Endothelial cell of umbilical vein (primary cell): ENCODE data around the gene DDRGK1. TPM values are rescaled to one million over a fixed set of nuclear protein-coding genes. Genes with fewer than 3 reads are reported as not detected.

Experiments used
- BruUV-seq: library from RNA; stranded (reverse); fragments of 400-500 nt; replicated peaks from 2 replicates; lab custom pipeline; 2021; lab: Mats Ljungman, UMichigan
- CTCF ChIA-PET: fragments of 300-600, 350-600 bp; sonication (Branson Sonifier 250); formaldehyde crosslinking; loops from one replicate; lab custom pipeline; 2021; ENCODE audit warnings: antibody characterized with exemption, inconsistent platforms; lab: Charles Lee
- POLR2A ChIA-PET: fragments of 300-600, 350-600 bp; sonication (Branson Sonifier 250); formaldehyde crosslinking; loops from one replicate; lab custom pipeline; 2021; ENCODE audit warnings: antibody characterized with exemption, inconsistent platforms; lab: Charles Lee
- DNase-seq: peaks from one replicate; pipeline ENCODE4 v3.0.0-alpha.2; 2011; ENCODE audit warnings: low read depth, low spot score
- FAIRE-seq: peaks from 2 replicates; lab custom pipeline; 2011; peaks lifted over from hg19 to GRCh38; lab: Jason Lieb, UNC
- H2AFZ ChIP-seq: 2 replicates; pipeline ENCODE4 v1.6.0; 2012; ENCODE audit warnings: low read depth, low read length, control low read depth, inconsistent platforms
- H3K27ac ChIP-seq: 2 replicates; pipeline ENCODE4 v1.5.1; 2011; ENCODE audit warnings: low read depth, mild to moderate bottlenecking, control low read depth, low read length, moderate library complexity; ENCODE audit not compliant: insufficient read depth
- H3K27me3 ChIP-seq, 2 experiments: 2 replicates each; pipeline versions ENCODE4 v1.6.0 to v1.6.1; 2011; ENCODE audit warnings: low read length in 2 of 2, mixed read lengths in 1 of 2; ENCODE audit not compliant: control insufficient read depth in 2 of 2, insufficient read depth in 2 of 2
- H3K36me3 ChIP-seq, 2 experiments: 2 replicates in 1 of 2; 3 replicates in 1 of 2; pipeline ENCODE4 v1.5.1; 2011; ENCODE audit warnings: low read length in 2 of 2, mild to moderate bottlenecking in 1 of 2, moderate library complexity in 1 of 2; ENCODE audit not compliant: control insufficient read depth in 2 of 2, insufficient read depth in 2 of 2; ENCODE audit errors: extremely low read depth in 1 of 2
- H3K4me1 ChIP-seq: 3 replicates; pipeline ENCODE4 v1.5.1; 2011; ENCODE audit warnings: mild to moderate bottlenecking, low read length; ENCODE audit not compliant: control insufficient read depth, insufficient read depth; ENCODE audit errors: extremely low read depth
- H3K4me2 ChIP-seq: 2 replicates; pipeline ENCODE4 v1.6.1; 2011; ENCODE audit warnings: low read length, control low read depth, mixed read lengths; ENCODE audit not compliant: insufficient read depth
- H3K4me3 ChIP-seq, 3 experiments: fragments of 200-600 bp in 1 of 3; sonication (generic), shearing (Covaris generic) in 1 of 3; replicated peaks in 1 of 3; 2 replicates each; pipeline ENCODE4 v1.5.1; 2011 to 2016; ENCODE audit warnings: control low read depth in 3 of 3, low read length in 3 of 3, mild to moderate bottlenecking in 2 of 3, inconsistent platforms in 1 of 3, low read depth in 1 of 3, moderate library complexity in 1 of 3; ENCODE audit not compliant: insufficient read depth in 1 of 3
- H3K79me2 ChIP-seq: 2 replicates; pipeline ENCODE4 v1.6.0; 2012; ENCODE audit warnings: low read length, inconsistent platforms; ENCODE audit not compliant: control insufficient read depth, insufficient read depth
- H3K9ac ChIP-seq: replicated peaks from 2 replicates; pipeline ENCODE3; 2011; ENCODE audit warnings: low read length, control low read depth; ENCODE audit not compliant: insufficient read depth; ENCODE audit errors: extremely low read depth
- H3K9me1 ChIP-seq: replicated peaks from 3 replicates; pipeline ENCODE4 v1.6.0; 2011; ENCODE audit warnings: mild to moderate bottlenecking, low read length; ENCODE audit not compliant: control insufficient read depth, insufficient read depth; ENCODE audit errors: extremely low read depth
- H3K9me3 ChIP-seq: replicated peaks from 2 replicates; pipeline ENCODE4 v1.5.1; 2012; ENCODE audit warnings: low read length, inconsistent platforms; ENCODE audit not compliant: control insufficient read depth, insufficient read depth
- H4K20me1 ChIP-seq: replicated peaks from 2 replicates; pipeline ENCODE3; 2011; ENCODE audit warnings: mild to moderate bottlenecking, low read length; ENCODE audit not compliant: control insufficient read depth, insufficient read depth; ENCODE audit errors: extremely low read depth
- CTCF ChIP-seq, 2 donors: IDR thresholded peaks; 1 replicate in 1 of 2; 2 replicates in 1 of 2; pipeline ENCODE4 v1.5.1; 2011; ENCODE audit warnings: low read length in 2 of 2, mild to moderate bottlenecking in 2 of 2, moderate library complexity in 2 of 2, control low read depth in 1 of 2, inconsistent platforms in 1 of 2, low read depth in 1 of 2; ENCODE audit not compliant: insufficient read depth in 1 of 2; ENCODE audit errors: extremely low read depth in 1 of 2
- EZH2 ChIP-seq: IDR thresholded peaks from 2 replicates; pipeline ENCODE4 v1.6.1; 2012; ENCODE audit warnings: borderline replicate concordance, low read depth, mild to moderate bottlenecking, moderate library complexity, low read length, inconsistent platforms; ENCODE audit not compliant: severe bottlenecking
- FOS ChIP-seq: IDR thresholded peaks from 2 replicates; pipeline ENCODE4 v1.6.1; 2011; ENCODE audit warnings: mild to moderate bottlenecking, low read length, moderate library complexity, borderline replicate concordance; ENCODE audit not compliant: insufficient read depth
- GATA2 ChIP-seq: IDR thresholded peaks from 2 replicates; pipeline ENCODE4 v1.7.0; 2011; ENCODE audit warnings: low read depth, mild to moderate bottlenecking, moderate library complexity, mixed read lengths, low read length; ENCODE audit not compliant: insufficient read length, insufficient read depth
- JUN ChIP-seq: IDR thresholded peaks from 2 replicates; pipeline ENCODE4 v1.6.1; 2011; ENCODE audit warnings: borderline replicate concordance, low read depth; ENCODE audit not compliant: insufficient read length, insufficient read depth
- MYC ChIP-seq: IDR thresholded peaks from one replicate; pipeline ENCODE4 v1.6.1; 2011; ENCODE audit warnings: mild to moderate bottlenecking, low read depth, low read length
- POLR2A ChIP-seq: IDR thresholded peaks from 2 replicates; pipeline ENCODE4 v1.6.1; 2012; ENCODE audit warnings: low read depth, mild to moderate bottlenecking, control low read depth, low read length
- POLR2AphosphoS5 ChIP-seq: IDR thresholded peaks from 2 replicates; pipeline ENCODE4 v1.6.1; 2012; ENCODE audit warnings: low read depth, mild to moderate bottlenecking, control low read depth, low read length, moderate library complexity; ENCODE audit not compliant: insufficient read depth
- dilution Hi-C: fragments of 300-500 bp; cut with MboI; formaldehyde crosslinking; loops from one replicate; pipeline ENCODE4 v1.15.0; 2019; ENCODE audit warnings: low sequenced_read_pairs; ENCODE audit not compliant: extremely low pct_ligation_motif_present
- intact Hi-C: fragments of 100-400 bp; cut with micrococcal nuclease; formaldehyde crosslinking; loops from one replicate; pipeline ENCODE4 v1.10.0; 2022
- polyA plus RNA-seq, 4 experiments: library from polyadenylated mRNA; depleted of rRNA in 3 of 4; stranded (reverse) in 3 of 4; unstranded in 1 of 4; fragments of >200 nt; gene quantifications; 2 replicates each; pipeline versions ENCODE4 v1.2.1 to v1.2.3, GENCODE V29; 2011 to 2012; ENCODE audit warnings: missing spikeins in 1 of 4
- total RNA-seq: library from RNA; stranded (reverse); gene quantifications from 2 replicates; pipeline ENCODE4 v1.2.3, GENCODE V29; 2021
- TF ChIP-seq, protein P1 (sequence below): IDR thresholded peaks from 2 replicates; pipeline ENCODE4 v1.6.1; 2011; ENCODE audit not compliant: insufficient read depth, insufficient read length

DDRGK1 gene
- total and polyA plus RNA-seq, 2 donors (not counting 3 experiments of a cell fraction or from before 2014, with no cell fraction given), result 48.5 to 54.0 TPM

DNA sequence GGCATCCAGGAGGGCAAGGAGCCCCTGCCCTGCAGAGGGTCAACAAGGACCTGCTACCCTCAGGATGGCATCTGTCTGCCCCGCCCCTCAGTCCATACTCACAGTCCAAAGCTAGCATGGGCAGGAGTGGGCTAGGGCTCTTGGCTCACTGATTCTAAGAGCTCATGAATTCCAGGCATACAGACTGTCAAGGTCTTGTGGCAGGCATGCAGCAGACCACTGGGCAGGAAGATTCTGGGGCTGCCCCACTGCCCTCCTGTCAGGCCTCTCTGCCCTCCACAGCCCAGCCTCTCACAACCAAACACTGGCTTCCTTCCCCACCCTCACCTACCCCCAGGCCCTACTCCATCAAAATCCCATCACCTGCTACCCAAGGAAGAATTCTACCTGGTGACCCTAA, 40.1 kb upstream of the DDRGK1 start:
- Histone ChIP-seq H3K27ac (no peak overlapping the region), H3K9me3 (no peaks in the 10 kb centered on the region), H3K36me3 (no peaks in the 10 kb centered on the region), H3K4me1 (peaks cover 12% of the 10 kb centered on the region), H3K79me2 (no peaks in the 10 kb centered on the region), H3K27me3 (peaks cover 0 to 14% of the 10 kb centered on the region in 2 experiments), H3K4me2 (no peak overlapping the region), H2AFZ (no peak overlapping the region), H3K9ac (no peak overlapping the region), H4K20me1 (no peaks in the 10 kb centered on the region), H3K9me1 (no peaks in the 10 kb centered on the region), H3K4me3 (no peak overlapping the region)
- POLR2A ChIA-PET, result no interaction called here
- CTCF ChIA-PET, result interaction anchor here (1.2 kb wide), 2 partner anchors 26 to 35 kb away, joined by 3 read pairs; no protein-coding TSS in a partner anchor
- dilution Hi-C loops (no loop called here), intact Hi-C loops (no loop called here)
- no TSS peak for BruUV-seq
- TF ChIP-seq POLR2AphosphoS5 (no peak), EZH2 (no peak), JUN (no peak), MYC (no peak), FOS (no peak), POLR2A (no peak), CTCF (IDR thresholded peaks at IDR 0.05; ENCODE audit: extremely low read depth in 1 of 2, insufficient read depth in 1 of 2, low read depth in 1 of 2, low read length in 2 of 2) (no peak), GATA2 (no peak)
- TF ChIP-seq, protein P1, sequence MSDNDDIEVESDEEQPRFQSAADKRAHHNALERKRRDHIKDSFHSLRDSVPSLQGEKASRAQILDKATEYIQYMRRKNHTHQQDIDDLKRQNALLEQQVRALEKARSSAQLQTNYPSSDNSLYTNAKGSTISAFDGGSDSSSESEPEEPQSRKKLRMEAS, result no peak
- DNase-seq (no peak), FAIRE-seq (no peak)
